Measurements from ENCODE around the gene SIPA1L3.
"Not testable (repeated sequence)": the region's sequence is repeated elsewhere in the genome, so short reads cannot be mapped to it uniquely, and the experiment has no call there.

Gene SIPA1L3

DNA sequence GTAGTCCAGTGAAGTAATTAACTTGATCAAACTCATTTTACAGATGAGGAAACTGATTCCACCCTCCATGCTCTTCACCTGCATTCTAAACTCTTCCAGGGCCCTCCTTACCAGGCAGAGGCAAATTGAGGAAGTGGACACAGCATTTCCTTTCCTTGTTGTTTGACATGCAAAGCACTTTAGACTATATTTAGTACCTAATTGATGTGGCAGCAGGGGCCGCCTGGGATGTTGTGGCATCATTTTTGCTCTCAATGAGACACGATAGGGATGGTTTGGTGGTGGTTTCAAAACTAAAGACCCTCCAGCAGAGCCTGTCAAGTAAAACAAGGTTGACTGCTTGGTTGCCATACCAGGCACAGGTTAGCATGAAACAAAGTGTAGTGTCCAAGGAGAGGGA, 7.9 kb downstream of the SIPA1L3 start:
- DNase-seq (ENCODE audit: low read depth in 2 of 2, low spot score in 1 of 2) = no peak

DNA sequence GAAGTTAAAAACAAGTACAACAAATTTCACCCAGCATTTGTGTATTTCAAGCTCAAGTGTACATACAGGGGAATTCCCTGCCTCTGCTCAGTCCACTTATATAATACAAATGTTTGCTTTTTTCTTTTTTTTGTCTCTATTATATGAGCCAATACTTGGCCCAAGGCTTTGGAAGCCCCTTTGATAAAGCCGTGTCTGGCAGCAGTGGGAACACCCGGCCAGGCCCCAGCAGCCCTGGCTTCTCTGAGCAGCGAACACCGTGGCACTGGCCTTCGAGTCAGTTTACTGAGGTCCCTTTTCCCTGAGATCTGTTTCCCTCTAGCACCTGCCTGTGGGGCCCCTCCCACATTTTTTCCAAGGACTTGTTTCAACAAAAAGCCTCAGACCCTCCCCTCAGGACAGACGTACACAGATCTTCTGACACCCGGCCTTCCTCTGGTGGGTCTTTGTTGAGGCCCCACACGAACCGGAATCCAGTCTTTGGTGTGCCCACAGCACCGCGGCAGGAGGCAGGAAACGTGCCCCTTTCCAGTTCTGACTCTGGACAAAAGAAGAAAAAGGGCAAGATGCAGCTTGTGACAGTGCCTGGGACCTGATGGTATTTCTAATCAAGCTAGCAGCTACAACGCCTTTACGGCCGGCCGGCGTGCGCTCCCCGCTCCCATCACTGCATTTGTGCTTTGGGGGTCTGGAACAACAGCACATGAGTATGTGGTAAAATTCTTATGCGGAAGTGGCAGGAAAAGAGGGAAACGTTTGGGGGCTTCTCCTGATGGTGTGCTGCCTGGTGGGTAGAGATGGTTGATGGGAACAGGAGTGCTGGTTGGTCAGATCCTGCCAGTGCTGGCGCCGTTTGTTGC, 13.8 kb downstream of the SIPA1L3 start:
- no peak for DNase-seq (ENCODE audit: low read depth in 2 of 2, low spot score in 1 of 2)

- not testable (repeated sequence) for DNase-seq (ENCODE audit: low read depth in 2 of 2, low spot score in 1 of 2)
Observed at GRCh38 chr19:37924573-37924972, 17.6 kb downstream of the SIPA1L3 start.

GRCh38 chr19:37925212-37925611, 18.2 kb downstream of the SIPA1L3 start:
- DNase-seq (ENCODE audit: low read depth in 2 of 2, low spot score in 1 of 2) = no peak

DNA sequence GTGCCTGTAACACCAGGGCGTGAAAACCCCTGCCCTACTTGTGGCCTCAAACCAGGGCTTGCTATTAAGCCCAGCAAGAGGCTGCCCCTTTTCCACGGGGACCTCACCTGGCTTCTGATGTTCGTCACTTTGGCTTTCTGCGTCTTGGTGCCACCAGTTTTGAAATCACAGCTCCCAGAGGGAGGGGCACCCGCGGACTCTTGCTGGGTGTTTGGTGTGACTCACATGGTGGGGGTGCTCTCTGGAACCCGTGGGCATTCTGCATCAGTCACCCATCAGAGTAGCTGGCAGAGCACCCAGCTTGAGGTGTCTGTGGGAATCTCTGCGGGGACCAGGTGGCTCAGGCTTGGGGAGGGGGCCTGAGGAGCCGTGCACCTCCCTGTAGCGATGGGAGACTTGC, 19.2 kb downstream of the SIPA1L3 start:
- DNase-seq (ENCODE audit: low read depth in 2 of 2, low spot score in 1 of 2) = no peak

GRCh38 chr19:37926711-37927110, 19.7 kb downstream of the SIPA1L3 start:
- DNase-seq (ENCODE audit: low read depth in 2 of 2, low spot score in 1 of 2) = no peak

DNA sequence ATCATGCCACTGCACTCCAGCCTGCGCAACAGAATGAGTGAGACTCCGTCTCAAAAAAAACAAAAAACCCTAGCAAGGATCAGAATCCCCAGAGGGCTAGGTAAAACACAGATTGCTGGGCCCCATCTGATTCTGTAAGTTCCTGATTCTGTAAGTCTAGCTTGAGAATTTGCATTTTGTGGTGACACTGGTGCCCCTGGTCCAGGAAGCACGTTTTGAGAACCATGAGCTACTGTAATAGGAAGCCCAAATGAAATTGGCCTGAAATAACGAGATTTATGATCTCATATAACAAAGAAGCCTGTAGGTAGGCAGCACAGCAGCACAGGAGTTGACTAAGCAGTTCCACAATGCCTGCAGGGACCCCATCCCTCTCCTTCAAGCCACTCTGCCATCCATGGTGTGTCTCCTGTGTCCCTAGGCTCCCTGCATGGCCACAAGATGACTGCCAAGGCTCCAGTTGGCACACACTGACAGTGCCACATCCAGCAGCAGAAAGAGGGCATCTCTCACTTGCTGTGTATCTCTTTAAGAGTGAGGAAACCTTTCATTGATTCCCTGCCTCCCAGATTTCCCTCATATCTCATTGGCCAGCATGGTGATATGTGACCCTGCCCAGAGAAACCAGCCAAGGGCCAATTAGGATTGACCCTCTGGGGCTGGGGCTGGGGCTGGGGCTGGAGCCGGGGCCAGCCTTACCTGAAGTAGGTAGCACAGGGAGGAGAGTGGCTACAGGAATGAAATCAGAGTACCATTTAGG, 21.7 kb downstream of the SIPA1L3 start:
- DNase-seq (ENCODE audit: low read depth in 2 of 2, low spot score in 1 of 2) = no peak

- no peak for DNase-seq (ENCODE audit: low read depth in 2 of 2, low spot score in 1 of 2)
Observed at GRCh38 chr19:37929355-37929923, 22.4 kb downstream of the SIPA1L3 start.

DNA sequence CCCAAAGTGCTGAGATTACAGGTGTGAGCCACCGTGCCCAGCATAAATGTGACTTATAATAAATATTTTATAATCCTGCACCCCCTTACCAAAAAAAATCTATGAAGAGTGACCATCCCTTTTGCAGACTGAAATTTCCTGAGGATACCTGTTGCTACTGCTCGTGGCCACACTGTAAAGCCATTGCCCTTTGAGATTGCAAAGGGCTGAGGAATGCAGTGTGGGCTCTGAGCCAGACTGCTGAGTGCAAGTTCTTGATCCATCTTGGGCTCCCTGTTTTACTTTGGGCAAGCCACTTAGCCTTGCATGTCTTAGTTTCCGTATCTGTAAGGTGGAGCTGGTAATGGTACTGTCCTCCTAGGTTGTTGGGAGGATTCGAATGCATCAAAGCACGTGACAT, 23.4 kb downstream of the SIPA1L3 start:
- no peak for DNase-seq (ENCODE audit: low read depth in 2 of 2, low spot score in 1 of 2)

DNA sequence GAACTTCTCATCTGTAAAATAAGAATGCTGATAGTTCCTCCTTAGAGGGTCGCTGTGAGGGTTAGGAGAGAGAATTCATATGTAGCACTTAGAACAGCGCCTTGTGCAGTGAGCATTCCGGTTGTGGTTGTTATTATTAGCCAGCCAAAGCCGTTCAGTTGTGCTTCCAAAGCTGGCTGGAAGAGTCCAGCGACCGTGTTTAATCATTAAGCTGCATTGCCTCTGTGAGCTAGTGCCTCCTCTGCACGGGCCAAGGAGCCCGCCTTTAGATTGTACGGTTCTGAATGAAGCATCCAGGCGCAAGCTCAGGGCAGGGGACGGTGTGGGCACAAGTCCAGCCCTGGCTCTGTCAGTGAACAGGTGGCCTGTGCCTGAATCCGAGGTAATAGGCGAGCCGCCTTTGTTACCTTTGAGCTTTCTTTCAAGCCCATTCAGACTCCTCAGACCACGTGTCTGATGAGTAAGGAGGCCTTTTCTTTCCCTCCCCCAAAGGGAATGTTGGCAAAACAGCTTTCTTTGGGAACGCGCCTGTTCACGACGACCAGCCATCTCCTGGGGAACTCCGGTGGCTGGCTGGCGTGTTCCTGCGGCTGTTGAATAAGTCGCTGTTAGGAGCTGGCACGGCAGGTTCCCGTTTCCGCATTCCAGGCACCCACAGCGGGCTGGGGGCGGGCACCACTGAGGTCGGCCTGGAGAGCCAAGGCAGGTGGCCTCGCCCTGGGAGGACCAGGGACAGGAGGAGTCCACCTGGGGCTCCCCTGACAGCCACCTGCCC, 25.1 kb downstream of the SIPA1L3 start:
- DNase-seq (ENCODE audit: low read depth in 2 of 2, low spot score in 1 of 2) = no peak

DNA sequence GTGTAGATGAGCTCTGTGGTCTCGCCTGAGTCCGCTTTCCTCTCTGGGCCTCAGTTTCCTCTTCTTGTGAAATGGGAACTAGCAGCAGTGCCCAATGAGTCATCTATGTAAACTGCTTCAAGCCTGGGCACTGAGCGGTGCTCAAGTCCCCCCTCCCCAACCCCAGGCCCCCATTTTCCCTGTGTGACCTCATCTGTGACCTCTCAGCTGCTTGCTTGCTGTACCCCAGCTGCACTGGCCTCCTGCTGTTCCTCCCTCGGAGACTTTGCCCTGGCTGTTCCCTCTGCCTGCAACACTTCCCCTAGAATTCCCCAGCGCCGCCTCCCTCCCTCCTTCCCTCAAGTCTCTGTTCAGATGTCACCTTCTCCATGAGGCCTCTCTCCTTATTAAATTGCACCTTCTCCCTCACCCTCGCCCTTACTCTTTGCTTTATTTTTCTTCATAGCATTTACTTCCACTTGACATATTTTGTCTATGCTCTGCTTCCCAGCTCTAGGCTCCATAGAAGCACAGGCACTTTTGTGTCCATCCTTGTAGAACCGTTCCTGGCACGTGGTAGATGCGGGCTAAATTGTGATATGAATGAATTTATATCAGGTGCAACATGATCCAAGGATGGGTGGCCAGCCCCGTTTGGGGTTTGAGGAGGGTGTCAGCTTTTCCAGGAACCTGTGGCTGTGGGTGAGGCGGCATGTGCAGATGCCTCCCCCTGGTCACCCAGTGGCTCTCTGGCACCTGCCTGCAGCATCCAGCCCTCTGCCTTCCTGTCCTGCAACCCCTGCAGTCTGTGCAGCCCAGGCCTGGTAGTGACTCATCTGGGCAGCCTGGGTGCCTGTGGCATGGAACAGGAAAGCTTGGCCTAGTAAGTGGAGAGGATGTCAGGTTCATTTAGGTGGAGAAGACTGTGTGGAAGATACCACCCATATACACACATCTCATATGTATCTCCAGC, 26.3 kb downstream of the SIPA1L3 start:
- no peak for DNase-seq (ENCODE audit: low read depth in 2 of 2, low spot score in 1 of 2)

DNA sequence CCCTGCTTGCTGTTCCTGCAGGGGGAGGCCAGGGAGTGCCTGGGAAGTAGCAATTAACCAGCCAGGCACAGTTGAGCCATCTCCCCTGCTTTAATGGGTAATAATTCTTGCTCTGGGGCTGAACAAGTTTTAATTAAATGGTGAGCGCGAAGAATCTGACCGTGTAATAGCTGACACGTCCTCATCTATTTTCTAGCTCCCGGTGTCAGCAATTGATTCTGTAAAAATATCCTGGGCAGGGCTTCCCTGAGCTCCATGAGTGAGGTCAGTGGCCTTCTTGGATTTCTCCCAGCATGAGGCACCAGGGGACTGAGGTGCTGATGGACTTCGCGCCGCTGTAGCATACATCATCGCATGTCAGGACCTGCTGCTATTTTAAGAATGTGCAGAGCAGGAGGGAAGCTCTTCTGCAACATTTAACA, 26.9 kb downstream of the SIPA1L3 start:
- DNase-seq (ENCODE audit: low read depth in 2 of 2, low spot score in 1 of 2) = no peak

DNA sequence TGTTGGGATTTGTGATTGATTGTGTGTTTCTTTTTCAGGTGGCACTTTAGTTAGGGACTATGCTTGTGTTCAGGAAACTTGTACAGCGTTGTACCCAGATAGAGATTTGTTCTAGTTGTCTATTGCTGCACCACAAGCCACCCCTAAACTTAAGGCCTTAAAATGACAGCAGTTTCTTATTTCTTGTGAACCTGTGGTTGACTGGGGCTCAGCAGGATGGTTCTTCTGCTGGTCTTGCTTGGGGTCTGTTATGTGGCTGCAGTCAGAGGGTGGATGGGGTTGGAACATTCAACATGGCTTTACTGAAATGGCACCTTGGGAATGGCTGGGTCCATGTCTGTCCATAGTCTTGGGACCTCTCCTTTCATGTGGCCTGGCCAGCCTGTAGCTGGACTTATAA, 28.3 kb downstream of the SIPA1L3 start:
- DNase-seq (ENCODE audit: low read depth in 2 of 2, low spot score in 1 of 2) = no peak

GRCh38 chr19:37936166-37936565, 29.2 kb downstream of the SIPA1L3 start:
- DNase-seq (ENCODE audit: low read depth in 2 of 2, low spot score in 1 of 2) = no peak

DNA sequence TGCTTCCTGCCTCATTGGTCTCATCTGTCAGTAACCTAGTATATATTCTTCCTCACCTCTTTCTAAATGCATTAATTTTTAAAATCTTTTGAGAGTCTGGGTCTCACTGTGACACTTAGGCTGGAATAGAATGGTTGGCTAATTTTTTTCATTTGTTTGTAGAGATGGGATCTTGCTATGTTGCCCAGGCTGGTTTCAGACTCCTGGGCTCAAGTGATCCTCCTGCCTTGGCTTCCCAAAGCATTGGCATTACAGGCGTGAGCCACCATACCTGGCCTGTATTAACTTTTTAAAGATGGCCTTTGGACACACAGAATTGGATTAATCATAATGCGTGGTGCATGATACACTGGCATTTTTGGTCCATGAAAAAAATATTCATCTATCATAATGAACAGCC, 29.9 kb downstream of the SIPA1L3 start:
- no peak for DNase-seq (ENCODE audit: low read depth in 2 of 2, low spot score in 1 of 2)

GRCh38 chr19:37938353-37938752, 31.3 kb downstream of the SIPA1L3 start:
- DNase-seq (ENCODE audit: low read depth in 2 of 2, low spot score in 1 of 2) = no peak

DNA sequence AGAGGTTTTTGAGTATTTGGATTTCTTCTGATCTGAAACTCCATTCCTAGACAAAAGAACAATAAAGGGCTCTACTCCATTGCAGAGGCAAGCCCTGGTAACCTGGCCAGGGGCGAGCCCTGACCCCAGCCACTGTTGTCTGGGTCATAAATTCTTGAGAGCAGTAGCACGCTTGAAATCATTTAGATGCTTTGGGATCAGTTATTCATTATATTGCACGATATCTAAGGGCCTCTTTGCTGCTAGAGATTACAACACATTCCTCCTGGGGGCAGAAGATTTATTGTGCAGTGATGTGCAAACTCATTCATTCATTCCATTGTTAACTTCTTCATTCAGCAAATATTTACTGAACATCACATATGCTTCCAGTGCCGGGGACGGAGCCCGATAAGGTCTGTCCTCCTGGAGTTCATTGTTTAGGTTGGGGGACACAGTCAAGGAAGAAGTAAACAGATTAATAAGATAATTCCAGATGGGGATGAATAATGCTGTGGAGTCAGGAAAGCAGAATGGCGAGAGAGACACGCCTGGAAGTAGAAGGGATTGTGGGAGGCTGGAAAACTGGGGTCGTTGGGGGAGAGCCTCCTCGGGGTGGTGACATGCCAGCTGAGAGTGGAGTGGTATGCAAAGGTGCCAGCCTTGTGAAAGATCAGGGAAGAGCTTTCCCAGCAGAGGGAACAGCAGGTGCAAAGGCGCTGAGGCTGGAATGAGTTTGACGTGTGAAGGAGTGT, 34.9 kb downstream of the SIPA1L3 start:
- DNase-seq (ENCODE audit: low read depth in 2 of 2, low spot score in 1 of 2) = no peak

- DNase-seq (ENCODE audit: low read depth in 2 of 2, low spot score in 1 of 2) = no peak
Observed at GRCh38 chr19:37942516-37942902, 35.5 kb downstream of the SIPA1L3 start.

- DNase-seq (ENCODE audit: low read depth in 2 of 2, low spot score in 1 of 2) = no peak
Observed at GRCh38 chr19:37943480-37943879, 36.5 kb downstream of the SIPA1L3 start.

DNA sequence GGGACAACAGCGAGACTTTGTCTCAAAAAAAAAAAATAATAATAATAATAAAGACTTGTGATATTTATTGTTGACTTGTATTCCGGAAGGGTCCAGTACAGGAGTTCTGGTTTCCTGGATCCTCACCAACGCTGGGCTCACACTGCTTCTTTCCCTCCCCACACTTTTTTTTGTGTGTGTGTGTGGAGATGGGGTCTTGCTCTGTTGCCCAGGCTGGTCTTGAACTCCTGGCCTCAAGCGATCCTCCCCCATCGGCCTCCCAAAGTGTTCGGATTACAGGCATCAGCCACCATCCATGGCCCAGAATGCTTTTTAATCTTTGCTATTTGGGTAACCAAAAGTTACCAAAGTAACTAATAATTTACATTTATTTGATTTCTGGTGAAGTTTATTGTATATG, 39.1 kb downstream of the SIPA1L3 start:
- no peak for DNase-seq (ENCODE audit: low read depth in 2 of 2, low spot score in 1 of 2)

Measured in stimulated activated CD8-positive, alpha-beta memory T cell treated with anti-CD3 and anti-CD28 coated beads, Interleukin-4, amount 100 ng/mL, for 1 hour (primary cell).